Measurements from ENCODE around the gene YEATS2.

- no peak for TF ChIP-seq EZH2 (IDR thresholded peaks at IDR 0.05; ENCODE audit: borderline replicate concordance, low read length)
- TF ChIP-seq CTCF (conservative IDR thresholded peaks at IDR 0.05 in 1 of 2, IDR thresholded peaks at IDR 0.05 in 1 of 2; ENCODE audit: extremely low read depth in 1 of 2, insufficient read depth in 1 of 2, low read depth in 1 of 2, low read length in 2 of 2) = no peak
These were observed 17.5 kb upstream of the YEATS2 start for GRCh38 chr3:183680061-183680460.

Data from mammary epithelial cell (primary cell).